Breast epithelium (tissue), 4 donors: Measurements from ENCODE around the gene TNFRSF18. TPM values are rescaled to one million over a fixed set of nuclear protein-coding genes. Genes with fewer than 3 reads are reported as not detected.

ENCODE experiments used
- DNase-seq, 2 donors: peaks; one replicate each; pipeline ENCODE4 v3.0.0-alpha.2; 2019; ENCODE audit warnings: low spot score in 2 of 2
- H3K27ac ChIP-seq, 2 donors: fragments of 200-600 bp; sonication (generic) in 1 of 2; one replicate each; pipeline ENCODE4 v1.5.1; 2016 to 2019; ENCODE audit warnings: mild to moderate bottlenecking in 1 of 2
- H3K27me3 ChIP-seq, 2 donors: fragments of 200-600 bp; sonication (generic) in 1 of 2; one replicate each; pipeline versions ENCODE4 v1.5.1 to v1.6.0; 2017 to 2019; ENCODE audit warnings: control low read depth in 1 of 2, mild to moderate bottlenecking in 1 of 2
- H3K36me3 ChIP-seq: fragments of 200-600 bp; one replicate; pipeline ENCODE4 v1.5.1; 2019
- H3K4me1 ChIP-seq, 2 donors: fragments of 200-600 bp; sonication (generic); one replicate each; pipeline ENCODE4 v1.5.1; 2016 to 2019; ENCODE audit warnings: control low read depth in 1 of 2
- H3K4me3 ChIP-seq, 3 donors: fragments of 200-600 bp; sonication (generic); 1 replicate in 2 of 3; 2 replicates in 1 of 3; pipeline ENCODE4 v1.5.1; 2016 to 2019; ENCODE audit warnings: mild to moderate bottlenecking in 3 of 3, moderate library complexity in 2 of 3
- H3K9me3 ChIP-seq, 2 donors: fragments of 200-600 bp; sonication (generic) in 1 of 2; one replicate each; pipeline ENCODE4 v1.5.1; 2016 to 2019; ENCODE audit warnings: control low read depth in 1 of 2
- POLR2A ChIP-seq: fragments of 450-650 bp; IDR thresholded peaks from one replicate; pipeline ENCODE4 v1.6.1; 2016; ENCODE audit warnings: antibody characterized with exemption, mild to moderate bottlenecking, moderate library complexity
- POLR2AphosphoS5 ChIP-seq, 3 donors: sonication (generic); formaldehyde crosslinking; IDR thresholded peaks; one replicate each; pipeline ENCODE4 v1.6.1; 2017; ENCODE audit warnings: antibody characterized with exemption in 3 of 3
- intact Hi-C: fragments of 100-400 bp; cut with DNase I; formaldehyde crosslinking; loops from one replicate; pipeline ENCODE4 v1.15.1; 2023; ENCODE audit warnings: low total_unique reads
- total RNA-seq, 3 donors: library from RNA; depleted of rRNA; stranded (reverse); fragments of >200 nt; gene quantifications; one replicate each; pipeline ENCODE4 v1.1.0, GENCODE V29; 2016
- TF ChIP-seq, protein P1 (sequence below), 3 donors: fragments of 450-650 bp; IDR thresholded peaks; one replicate each; pipeline ENCODE4 v1.5.1; 2016 to 2017; ENCODE audit warnings: antibody characterized with exemption in 3 of 3, mild to moderate bottlenecking in 3 of 3, moderate library complexity in 3 of 3

The TNFRSF18 gene
- total RNA-seq, 3 donors from 2014 or later: 1.9 to 5.9 TPM; not detected in 1

DNA sequence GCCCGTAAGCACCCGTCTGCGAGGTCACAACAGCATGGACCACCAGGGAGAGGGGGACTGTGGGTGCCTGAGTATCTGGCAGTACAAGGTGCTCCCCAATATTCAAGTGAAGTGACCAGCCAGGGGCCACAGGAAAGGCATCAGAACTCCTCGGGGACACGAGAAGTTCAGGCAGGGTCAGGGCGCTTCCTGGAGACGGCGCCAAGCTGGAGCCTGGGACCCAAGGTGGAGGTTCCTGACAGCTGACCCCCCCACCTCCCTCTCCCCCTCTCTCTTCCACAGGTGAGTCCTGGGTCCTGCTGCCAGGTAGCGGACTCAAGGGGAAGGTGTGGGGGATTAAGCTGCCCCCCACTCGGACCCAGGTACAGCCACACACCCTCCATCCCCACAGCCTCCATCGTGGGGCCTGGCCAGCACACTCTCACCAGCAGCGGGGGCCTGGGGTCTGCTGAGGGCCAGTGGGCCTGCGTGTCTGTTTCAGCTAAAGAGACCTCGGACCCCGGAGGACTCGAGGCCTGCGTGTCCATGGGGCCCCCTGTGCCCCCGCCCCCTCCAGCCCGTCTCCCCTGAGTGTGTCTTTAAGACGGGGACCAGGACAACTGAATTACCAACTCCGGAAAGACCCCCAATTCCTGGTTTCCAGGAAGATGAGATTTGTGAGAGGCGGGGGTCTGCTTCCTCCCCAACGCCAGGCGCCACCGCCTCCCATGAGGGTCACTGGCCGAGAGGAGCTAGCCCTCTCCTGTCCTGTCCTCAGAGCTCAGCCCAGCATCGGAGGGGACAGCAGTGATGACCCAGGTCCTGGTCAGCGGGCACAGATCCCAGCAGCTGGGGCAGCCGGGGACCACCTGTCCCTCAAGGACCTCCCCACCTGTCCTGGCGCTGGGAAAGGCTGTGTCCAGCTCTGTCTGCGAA lies 6.2 kb downstream of the TNFRSF18 start:
- intact Hi-C loops: no loop called here
- Histone ChIP-seq H3K27me3 (no peaks in the 10 kb centered on the region), H3K4me1 (no peaks in the 10 kb centered on the region), H3K36me3 (no peaks in the 10 kb centered on the region), H3K27ac (peak overlapping the region; percentile 54 to 67), H3K9me3 (peaks cover 0 to 4% of the 10 kb centered on the region in 2 donors), H3K4me3 (peak overlapping the region; percentile 34 to 76 (median 63))
- DNase-seq: no peak
- TF ChIP-seq, protein P1, sequence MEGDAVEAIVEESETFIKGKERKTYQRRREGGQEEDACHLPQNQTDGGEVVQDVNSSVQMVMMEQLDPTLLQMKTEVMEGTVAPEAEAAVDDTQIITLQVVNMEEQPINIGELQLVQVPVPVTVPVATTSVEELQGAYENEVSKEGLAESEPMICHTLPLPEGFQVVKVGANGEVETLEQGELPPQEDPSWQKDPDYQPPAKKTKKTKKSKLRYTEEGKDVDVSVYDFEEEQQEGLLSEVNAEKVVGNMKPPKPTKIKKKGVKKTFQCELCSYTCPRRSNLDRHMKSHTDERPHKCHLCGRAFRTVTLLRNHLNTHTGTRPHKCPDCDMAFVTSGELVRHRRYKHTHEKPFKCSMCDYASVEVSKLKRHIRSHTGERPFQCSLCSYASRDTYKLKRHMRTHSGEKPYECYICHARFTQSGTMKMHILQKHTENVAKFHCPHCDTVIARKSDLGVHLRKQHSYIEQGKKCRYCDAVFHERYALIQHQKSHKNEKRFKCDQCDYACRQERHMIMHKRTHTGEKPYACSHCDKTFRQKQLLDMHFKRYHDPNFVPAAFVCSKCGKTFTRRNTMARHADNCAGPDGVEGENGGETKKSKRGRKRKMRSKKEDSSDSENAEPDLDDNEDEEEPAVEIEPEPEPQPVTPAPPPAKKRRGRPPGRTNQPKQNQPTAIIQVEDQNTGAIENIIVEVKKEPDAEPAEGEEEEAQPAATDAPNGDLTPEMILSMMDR (IDR thresholded peaks at IDR 0.05): no peak
- TF ChIP-seq POLR2AphosphoS5 (IDR thresholded peaks at IDR 0.05) (no peak), POLR2A (no peak)

- TF ChIP-seq POLR2A (no peak), POLR2AphosphoS5 (IDR thresholded peaks at IDR 0.05) (no peak)
- TF ChIP-seq, protein P1 (IDR thresholded peaks at IDR 0.05): no peak
- DNase-seq: no peak
- H3K27ac ChIP-seq: no peak overlapping the region
- intact Hi-C loops: no loop called here
- no peaks in the 10 kb centered on the region for H3K36me3 ChIP-seq
- H3K9me3 ChIP-seq: peaks cover 0 to 4% of the 10 kb centered on the region in 2 donors
- no peaks in the 10 kb centered on the region for H3K27me3 ChIP-seq
- H3K4me3 ChIP-seq: no peak overlapping the region
- H3K4me1 ChIP-seq: no peaks in the 10 kb centered on the region
These were observed 7.0 kb downstream of the TNFRSF18 start for GRCh38 chr1:1199141-1199960.

GRCh38 chr1:1198423-1199140 lies 7.8 kb downstream of the TNFRSF18 start:
- no peak for TF ChIP-seq POLR2A
- TF ChIP-seq POLR2AphosphoS5 (IDR thresholded peaks at IDR 0.05): no peak
- TF ChIP-seq, protein P1 (IDR thresholded peaks at IDR 0.05): no peak
- peaks cover 0 to 4% of the 10 kb centered on the region in 2 donors for H3K9me3 ChIP-seq
- H3K4me3 ChIP-seq: no peak overlapping the region
- intact Hi-C loops: no loop called here
- no peaks in the 10 kb centered on the region for H3K36me3 ChIP-seq
- no peak for DNase-seq
- no peaks in the 10 kb centered on the region for H3K27me3 ChIP-seq
- H3K27ac ChIP-seq: no peak overlapping the region
- H3K4me1 ChIP-seq: no peaks in the 10 kb centered on the region

- no peak for DNase-seq
- Histone ChIP-seq H3K9me3 (peaks cover 0 to 4% of the 10 kb centered on the region in 2 donors), H3K27ac (no peak overlapping the region), H3K36me3 (no peaks in the 10 kb centered on the region), H3K4me1 (no peaks in the 10 kb centered on the region), H3K27me3 (no peaks in the 10 kb centered on the region), H3K4me3 (no peak overlapping the region)
- intact Hi-C loops: no loop called here
- TF ChIP-seq POLR2AphosphoS5 (IDR thresholded peaks at IDR 0.05): no peak
- TF ChIP-seq, protein P1 (IDR thresholded peaks at IDR 0.05): no peak
- TF ChIP-seq POLR2A: no peak
These were observed 8.6 kb downstream of the TNFRSF18 start for GRCh38 chr1:1197551-1198422.
